ENCODE measurements around the gene GRK3.
"Not testable (repeated sequence)": the region's sequence is repeated elsewhere in the genome, so short reads cannot be mapped to it uniquely, and the experiment has no call there.

Gene GRK3

GRCh38 chr22:25573841-25574240, 9.4 kb downstream of the GRK3 start:
- Histone ChIP-seq H3K27me3 (ENCODE audit: control insufficient read depth, low read length) (no peaks in the 10 kb centered on the region), H3K4me3 (ENCODE audit: low read length) (no peak overlapping the region), H3K36me3 (ENCODE audit: control insufficient read depth, low read length) (no peaks in the 10 kb centered on the region), H3K9me2 (replicated peaks; ENCODE audit: control insufficient read depth, low read length) (no peaks in the 10 kb centered on the region), H3K27ac (ENCODE audit: low read depth, low read length) (no peak overlapping the region), H3K79me2 (ENCODE audit: control insufficient read depth, low read length) (peaks cover 7% of the 10 kb centered on the region; the same call in 1 of the 2 replicates), H3F3A (ENCODE audit: control insufficient read depth, insufficient read depth) (peaks cover 3% of the 10 kb centered on the region; the same call in 1 of the 2 replicates), H4K20me1 (ENCODE audit: control insufficient read depth, insufficient read depth, low read depth, low read length) (no peaks in the 10 kb centered on the region), H3K9me3 (ENCODE audit: control insufficient read depth, insufficient read depth, low read length) (no peaks in the 10 kb centered on the region), H3K4me2 (ENCODE audit: low read length) (no peak overlapping the region), H3K4me1 (ENCODE audit: control insufficient read depth, low read length) (peaks cover 13% of the 10 kb centered on the region)
- TF ChIP-seq CTCF (IDR thresholded peaks at IDR 0.05; ENCODE audit: low read depth, low read length, poor library complexity, severe bottlenecking) = no peak
- TF ChIP-seq EZH2phosphoT487 (IDR thresholded peaks at IDR 0.05; ENCODE audit: borderline replicate concordance, low read length) = no peak

GRCh38 chr22:25574736-25575135, 10.3 kb downstream of the GRK3 start:
- H3F3A ChIP-seq (ENCODE audit: control insufficient read depth, insufficient read depth) = peaks cover 3% of the 10 kb centered on the region; the same call in 1 of the 2 replicates
- no peak for TF ChIP-seq CTCF (IDR thresholded peaks at IDR 0.05; ENCODE audit: low read depth, low read length, poor library complexity, severe bottlenecking)
- no peak for TF ChIP-seq EZH2phosphoT487 (IDR thresholded peaks at IDR 0.05; ENCODE audit: borderline replicate concordance, low read length)
- H3K4me1 ChIP-seq (ENCODE audit: control insufficient read depth, low read length) = peaks cover 13% of the 10 kb centered on the region
- no peak overlapping the region for H3K27ac ChIP-seq (ENCODE audit: low read depth, low read length)
- no peaks in the 10 kb centered on the region for H3K27me3 ChIP-seq (ENCODE audit: control insufficient read depth, low read length)
- no peaks in the 10 kb centered on the region for H4K20me1 ChIP-seq (ENCODE audit: control insufficient read depth, insufficient read depth, low read depth, low read length)
- no peak overlapping the region for H3K4me2 ChIP-seq (ENCODE audit: low read length)
- no peaks in the 10 kb centered on the region for H3K9me2 ChIP-seq (replicated peaks; ENCODE audit: control insufficient read depth, low read length)
- H3K4me3 ChIP-seq (ENCODE audit: low read length) = no peak overlapping the region
- no peaks in the 10 kb centered on the region for H3K36me3 ChIP-seq (ENCODE audit: control insufficient read depth, low read length)
- no peaks in the 10 kb centered on the region for H3K9me3 ChIP-seq (ENCODE audit: control insufficient read depth, insufficient read depth, low read length)
- peaks cover 7% of the 10 kb centered on the region; the same call in 1 of the 2 replicates for H3K79me2 ChIP-seq (ENCODE audit: control insufficient read depth, low read length)

GRCh38 chr22:25575674-25576392, 11.4 kb downstream of the GRK3 start:
- H3K4me3 ChIP-seq (ENCODE audit: low read length); H3K79me2 ChIP-seq (ENCODE audit: control insufficient read depth, low read length); H3K27ac ChIP-seq (ENCODE audit: low read depth, low read length); H3K9me2 ChIP-seq (replicated peaks; ENCODE audit: control insufficient read depth, low read length); H3K9me3 ChIP-seq (ENCODE audit: control insufficient read depth, insufficient read depth, low read length); H3K4me2 ChIP-seq (ENCODE audit: low read length); H4K20me1 ChIP-seq (ENCODE audit: control insufficient read depth, insufficient read depth, low read depth, low read length); H3K36me3 ChIP-seq (ENCODE audit: control insufficient read depth, low read length); H3K27me3 ChIP-seq (ENCODE audit: control insufficient read depth, low read length); H3K4me1 ChIP-seq (ENCODE audit: control insufficient read depth, low read length); H3F3A ChIP-seq (ENCODE audit: control insufficient read depth, insufficient read depth): not testable (repeated sequence)

GRCh38 chr22:25581452-25581851, 17.0 kb downstream of the GRK3 start:
- not testable (repeated sequence) for H3K79me2 ChIP-seq (ENCODE audit: control insufficient read depth, low read length); H3K4me2 ChIP-seq (ENCODE audit: low read length); H3F3A ChIP-seq (ENCODE audit: control insufficient read depth, insufficient read depth); H3K27ac ChIP-seq (ENCODE audit: low read depth, low read length); H3K9me3 ChIP-seq (ENCODE audit: control insufficient read depth, insufficient read depth, low read length); H3K27me3 ChIP-seq (ENCODE audit: control insufficient read depth, low read length); H3K36me3 ChIP-seq (ENCODE audit: control insufficient read depth, low read length); H3K9me2 ChIP-seq (replicated peaks; ENCODE audit: control insufficient read depth, low read length); H3K4me1 ChIP-seq (ENCODE audit: control insufficient read depth, low read length); H3K4me3 ChIP-seq (ENCODE audit: low read length); H4K20me1 ChIP-seq (ENCODE audit: control insufficient read depth, insufficient read depth, low read depth, low read length)

Measured in DOHH2 (cell line).